GM19455 (cell line): Measurements from ENCODE around the gene HOXC11.

Source experiments
- ATAC-seq: cut with Tn5 transposase; IDR thresholded peaks from one replicate; pipeline ENCODE4 v1.9.1; 2021; ENCODE audit not compliant: unreplicated experiment

Gene HOXC11

DNA sequence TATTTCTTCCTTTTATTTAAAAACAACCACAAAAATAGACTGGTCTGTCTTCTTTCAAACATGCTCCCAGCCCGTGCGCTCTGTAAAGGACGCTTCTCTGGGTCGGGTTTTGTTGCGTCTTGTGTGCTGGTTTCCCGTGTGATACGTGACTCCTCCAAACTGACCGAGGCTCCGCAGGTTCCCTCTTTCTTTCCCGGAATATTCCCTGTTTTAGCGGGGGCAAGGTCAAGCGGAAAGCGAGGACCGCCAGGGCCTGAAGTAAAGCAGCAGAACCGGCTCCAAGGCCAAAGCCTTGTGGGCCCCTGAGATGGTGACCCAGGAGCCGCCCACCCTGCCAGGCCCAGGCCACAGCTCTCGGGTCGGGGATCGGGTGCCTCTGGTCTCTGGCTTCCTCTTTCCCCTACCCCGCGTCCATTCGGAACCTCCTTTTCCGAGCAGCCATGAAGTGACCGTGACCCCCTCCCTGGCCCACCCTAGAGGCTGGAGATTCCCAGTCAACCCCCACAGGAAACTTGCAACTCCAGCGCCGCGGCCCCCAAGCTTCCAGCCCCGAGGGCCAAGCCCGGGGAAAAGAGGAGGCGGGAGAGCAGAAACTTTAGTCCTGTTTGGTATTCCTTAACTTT is 11.1 kb downstream of the HOXC11 start:
- ATAC-seq, result no peak

DNA sequence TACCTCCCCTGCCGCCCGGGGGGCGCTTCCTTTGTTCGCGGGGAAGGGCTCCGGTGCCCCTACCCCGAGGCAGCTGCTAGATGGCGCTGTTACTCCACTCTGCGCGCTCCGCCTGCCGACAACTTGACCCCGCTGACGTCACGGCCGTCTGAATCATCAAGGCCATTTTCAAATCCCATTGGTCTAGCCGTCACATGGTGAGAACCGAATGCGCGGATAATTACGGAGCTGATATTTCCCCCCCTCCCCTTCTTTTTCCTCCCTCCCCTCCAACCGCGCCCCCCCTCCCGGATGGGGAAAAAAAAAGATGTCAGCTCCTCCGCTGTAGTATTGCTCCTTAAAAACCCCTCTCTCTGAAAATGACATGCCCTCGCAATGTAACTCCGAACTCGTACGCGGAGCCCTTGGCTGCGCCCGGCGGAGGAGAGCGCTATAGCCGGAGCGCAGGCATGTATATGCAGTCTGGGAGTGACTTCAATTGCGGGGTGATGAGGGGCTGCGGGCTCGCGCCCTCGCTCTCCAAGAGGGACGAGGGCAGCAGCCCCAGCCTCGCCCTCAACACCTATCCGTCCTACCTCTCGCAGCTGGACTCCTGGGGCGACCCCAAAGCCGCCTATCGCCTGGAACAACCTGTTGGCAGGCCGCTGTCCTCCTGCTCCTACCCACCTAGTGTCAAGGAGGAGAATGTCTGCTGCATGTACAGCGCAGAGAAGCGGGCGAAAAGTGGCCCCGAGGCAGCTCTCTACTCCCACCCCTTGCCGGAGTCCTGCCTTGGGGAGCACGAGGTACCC is 12.2 kb downstream of the HOXC11 start, which contains the start of gene HOXC10:
Gene HOXC10, plus strand, starts transcription at position 246 of the 791 bp plus-strand sequence. Its CDS starts 114 bp downstream, at position 360.
- ATAC-seq, result no peak

DNA sequence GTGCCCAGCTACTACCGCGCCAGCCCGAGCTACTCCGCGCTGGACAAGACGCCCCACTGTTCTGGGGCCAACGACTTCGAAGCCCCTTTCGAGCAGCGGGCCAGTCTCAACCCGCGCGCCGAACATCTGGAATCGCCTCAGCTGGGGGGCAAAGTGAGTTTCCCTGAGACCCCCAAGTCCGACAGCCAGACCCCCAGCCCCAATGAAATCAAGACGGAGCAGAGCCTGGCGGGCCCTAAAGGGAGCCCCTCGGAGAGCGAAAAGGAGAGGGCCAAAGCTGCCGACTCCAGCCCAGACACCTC is 12.7 kb downstream of the HOXC11 start:
- ATAC-seq, result no peak

DNA sequence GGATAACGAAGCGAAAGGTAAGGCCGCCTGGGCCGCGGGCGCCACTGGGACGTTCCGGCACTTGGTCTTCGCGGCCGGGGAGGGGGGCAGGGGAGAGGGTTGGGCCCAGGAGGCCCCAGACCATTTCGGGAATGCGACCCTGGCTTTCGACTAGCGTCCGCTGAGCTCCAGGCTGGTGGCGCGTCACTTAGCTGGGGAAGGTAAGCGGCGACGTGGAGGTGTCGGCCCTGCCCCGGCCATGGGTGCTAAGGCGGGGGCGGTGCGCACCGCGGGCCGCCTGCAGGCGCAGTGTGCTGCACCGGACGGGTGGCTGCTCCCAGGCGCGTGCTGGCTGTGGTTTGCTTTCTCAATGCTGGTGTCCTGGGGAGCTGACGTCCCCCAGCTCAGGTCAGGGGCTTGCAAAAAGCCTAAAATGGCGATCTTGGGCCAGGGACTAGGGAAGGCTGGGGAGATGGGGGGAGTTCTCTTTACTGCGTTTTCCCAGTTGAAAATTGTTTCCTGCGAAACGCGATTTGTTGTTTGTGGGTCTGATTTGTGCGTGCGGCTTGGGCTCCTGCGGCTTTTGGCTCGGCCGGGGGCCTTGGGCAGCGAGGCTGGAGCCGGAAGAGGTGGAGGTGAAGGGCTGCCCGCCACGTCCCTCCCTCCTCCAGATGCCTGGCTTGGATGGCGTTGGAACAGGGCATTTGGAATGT is 13.2 kb downstream of the HOXC11 start:
- no peak for ATAC-seq

DNA sequence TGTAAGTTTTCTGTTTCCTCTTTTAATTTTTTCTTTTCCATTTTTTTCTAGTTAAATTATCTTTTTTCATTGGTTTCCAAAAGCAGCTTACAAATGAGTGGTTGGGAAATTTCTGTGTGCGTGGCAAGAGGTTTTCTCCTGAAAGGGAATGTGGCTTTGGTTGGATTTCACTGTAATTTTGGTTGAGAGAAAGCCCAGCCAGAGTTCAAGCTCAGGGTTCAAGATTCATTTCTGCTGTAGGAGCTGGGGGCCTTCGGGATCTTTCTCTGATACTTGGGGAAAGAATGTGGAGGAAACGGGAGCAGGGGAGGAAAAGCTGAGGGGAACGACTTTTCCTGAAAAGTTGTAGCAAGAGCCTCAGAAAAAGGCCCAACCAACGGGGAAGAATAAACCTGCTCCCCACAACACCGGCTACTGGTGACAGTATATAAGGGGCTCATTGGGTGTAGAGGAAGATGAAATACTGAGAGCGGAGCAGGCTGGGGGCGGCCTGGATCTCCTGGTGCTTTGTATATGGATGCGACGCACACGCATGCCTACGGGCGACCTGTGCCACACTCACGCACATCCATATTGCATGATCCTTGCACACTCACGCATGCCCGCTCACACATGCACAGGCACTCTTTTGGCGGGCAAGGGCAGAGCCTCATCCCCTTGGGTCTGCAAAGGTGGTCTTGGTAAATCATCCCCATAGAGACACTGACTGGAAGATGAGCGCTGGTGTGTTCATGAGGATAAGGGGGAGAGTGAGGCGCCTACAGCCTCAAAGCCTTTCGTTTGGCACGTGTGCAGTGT is 14.0 kb downstream of the HOXC11 start:
- no peak for ATAC-seq

DNA sequence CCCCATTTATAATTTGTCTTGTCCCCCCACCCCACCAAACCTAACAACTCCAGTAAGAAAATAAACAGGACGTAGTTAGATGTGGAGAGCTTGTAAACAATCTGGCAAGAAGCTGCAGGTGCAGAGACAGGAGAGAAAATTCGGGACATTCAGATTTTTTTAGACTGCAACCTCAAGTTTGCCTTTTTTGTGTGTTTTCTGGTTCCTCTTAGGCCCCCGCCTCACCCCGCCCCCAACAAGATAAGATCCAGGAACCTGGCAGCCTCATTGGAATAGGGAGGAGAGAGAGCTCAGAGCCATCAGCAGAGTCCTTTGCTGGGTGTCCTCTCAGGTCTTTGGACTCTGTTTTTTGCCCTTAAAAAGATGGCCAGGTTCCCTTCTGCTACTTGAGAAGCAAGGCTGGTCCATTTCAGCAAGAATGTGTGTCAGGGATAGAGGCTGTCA is 14.9 kb downstream of the HOXC11 start:
- no peak for ATAC-seq

DNA sequence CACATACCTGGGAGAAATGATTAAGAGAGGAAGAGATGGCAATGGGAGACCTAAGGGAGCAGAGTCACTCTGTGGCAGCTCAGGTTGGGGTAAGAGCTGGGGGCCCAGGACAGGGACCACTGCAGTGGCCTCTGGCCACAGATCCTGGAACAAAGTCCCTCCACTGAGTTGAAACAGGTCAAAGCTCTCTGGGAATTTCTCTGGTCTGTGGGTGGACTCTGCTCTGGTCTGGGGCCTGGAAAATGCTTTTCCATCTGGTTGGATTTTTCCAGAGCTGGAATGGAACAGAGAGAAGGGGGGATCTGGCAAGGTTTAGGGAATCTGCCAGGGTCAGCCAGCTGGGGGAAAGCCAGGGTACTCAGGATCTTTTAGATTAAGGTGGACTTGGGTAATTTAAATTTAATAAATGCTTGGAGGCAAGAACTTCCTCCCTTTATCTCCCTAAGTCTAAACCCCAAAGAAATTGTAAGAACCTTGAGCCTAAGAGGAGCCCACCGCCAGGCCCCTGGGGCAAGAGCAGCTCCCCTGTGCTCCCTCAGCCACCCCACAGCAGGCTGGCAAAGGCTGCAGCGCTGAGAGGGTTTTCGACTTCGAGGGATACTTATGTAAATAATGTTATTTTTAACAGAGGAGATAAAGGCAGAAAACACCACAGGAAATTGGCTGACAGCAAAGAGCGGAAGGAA is 15.8 kb downstream of the HOXC11 start:
- ATAC-seq, result no peak

DNA sequence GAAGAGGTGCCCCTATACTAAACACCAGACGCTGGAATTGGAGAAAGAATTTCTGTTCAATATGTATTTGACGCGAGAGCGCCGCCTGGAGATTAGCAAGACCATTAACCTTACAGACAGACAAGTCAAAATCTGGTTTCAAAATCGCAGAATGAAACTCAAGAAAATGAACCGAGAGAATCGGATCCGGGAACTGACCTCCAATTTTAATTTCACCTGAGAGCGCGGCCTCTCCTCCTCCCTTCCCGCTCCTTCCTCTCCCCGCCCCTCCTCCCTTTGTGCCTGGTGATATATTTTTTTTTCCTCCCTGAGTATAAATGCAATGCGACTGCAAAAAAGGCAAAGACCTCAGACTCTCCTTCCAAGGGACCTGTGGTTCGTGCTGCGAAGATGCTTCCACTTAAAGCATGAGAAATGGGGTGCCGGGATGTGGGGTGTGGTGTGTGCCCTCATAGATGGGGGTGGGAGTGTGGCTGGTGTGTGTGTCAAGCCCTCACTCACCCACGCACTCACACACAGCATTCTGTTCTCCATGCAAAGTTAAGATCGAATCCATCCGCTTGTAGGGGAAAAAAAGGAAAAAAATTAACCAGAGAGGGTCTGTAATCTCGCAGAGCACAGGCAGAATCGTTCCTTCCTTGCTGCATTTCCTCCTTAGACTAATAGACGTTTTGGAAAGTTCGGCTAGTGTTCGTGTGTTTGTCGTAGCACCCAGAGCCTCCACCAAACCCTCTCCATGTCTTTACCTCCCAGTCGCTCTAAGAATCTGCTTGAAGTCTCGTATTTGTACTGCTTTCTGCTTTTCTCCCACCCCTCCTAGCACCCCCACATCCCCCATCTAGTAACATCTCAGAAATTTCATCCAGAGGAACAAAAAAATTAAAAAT is 16.5 kb downstream of the HOXC11 start:
- ATAC-seq, result no peak

DNA sequence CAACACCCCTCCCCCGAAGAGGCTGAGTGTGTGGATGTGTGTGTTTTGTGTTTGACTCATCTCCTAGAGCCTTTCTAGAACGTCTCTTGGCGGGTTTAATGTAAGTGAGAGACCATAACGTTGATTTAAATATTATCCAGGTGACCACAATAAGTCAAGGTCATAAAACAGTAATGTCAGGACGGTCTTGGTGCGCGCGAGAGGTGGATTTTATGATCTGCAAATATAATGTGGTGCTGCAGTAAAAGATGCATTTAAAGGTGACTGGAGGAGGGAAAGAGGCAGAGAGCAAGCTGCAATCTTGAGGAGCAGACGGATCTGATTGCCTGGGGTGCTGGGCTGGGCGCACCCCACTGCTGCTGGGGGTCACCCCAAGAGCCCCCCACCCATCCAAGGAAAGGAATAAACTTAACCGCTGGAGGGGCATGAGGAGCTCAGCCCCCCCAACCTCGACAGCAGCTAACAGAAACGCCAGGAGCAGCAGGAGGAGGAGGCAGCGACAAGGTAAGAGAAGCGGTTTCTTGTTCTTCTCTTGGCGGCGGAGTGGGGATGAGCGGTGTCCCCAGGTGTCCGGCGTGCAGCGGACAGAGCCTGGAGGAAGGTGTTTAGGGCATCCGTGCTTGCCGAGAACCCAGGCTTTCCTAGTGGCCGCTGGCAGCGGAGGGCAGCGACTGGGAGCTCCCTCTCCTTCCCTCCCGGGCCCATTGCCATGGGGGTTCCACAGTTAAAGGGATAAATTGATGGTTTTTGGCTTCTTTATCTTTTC is 17.6 kb downstream of the HOXC11 start:
- no peak for ATAC-seq

DNA sequence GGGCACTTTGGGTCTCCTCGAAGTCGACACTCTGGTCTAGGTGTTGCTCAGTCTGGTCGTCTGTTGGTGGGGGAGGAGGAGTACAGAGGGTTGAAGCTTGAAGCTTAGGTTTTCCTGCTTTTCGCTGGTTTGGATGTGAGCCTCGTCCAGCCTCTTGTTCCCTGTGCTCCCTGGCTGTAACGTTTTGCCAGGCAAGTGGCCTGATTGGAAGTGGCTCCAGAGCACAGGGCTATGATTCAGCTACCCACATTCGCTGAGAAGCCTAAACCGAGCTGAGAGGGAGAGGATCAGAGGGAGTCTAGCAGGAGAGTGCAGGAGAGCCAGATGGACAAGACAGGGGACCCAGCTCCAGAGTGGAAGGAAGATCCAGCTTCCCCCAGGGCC is 18.1 kb downstream of the HOXC11 start:
- ATAC-seq, result no peak

DNA sequence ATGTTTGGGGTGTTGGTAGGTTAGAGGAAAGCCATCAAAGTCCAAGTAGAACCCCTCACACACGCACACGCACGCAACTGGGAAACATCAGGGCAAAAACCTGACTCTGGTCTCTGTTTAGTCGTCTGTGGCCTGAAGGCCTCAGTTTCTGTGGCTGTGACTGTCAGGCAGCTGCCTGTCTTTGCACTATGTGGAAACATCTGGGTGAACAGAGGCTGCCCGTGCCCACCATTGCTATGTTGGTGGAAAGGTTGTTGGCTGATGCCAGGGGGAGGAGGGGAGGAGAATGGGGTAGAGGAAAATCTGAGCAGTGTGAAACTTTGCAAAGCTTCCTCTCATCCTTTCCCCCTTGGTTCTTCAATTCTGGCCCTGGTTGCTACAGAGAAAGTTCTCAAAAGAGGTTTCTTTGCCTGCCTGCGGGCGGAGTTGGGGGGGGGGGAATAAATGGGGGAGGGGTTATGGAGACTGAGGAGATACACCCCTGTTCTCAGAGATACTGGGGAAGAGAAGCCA is 19.5 kb downstream of the HOXC11 start:
- no peak for ATAC-seq

DNA sequence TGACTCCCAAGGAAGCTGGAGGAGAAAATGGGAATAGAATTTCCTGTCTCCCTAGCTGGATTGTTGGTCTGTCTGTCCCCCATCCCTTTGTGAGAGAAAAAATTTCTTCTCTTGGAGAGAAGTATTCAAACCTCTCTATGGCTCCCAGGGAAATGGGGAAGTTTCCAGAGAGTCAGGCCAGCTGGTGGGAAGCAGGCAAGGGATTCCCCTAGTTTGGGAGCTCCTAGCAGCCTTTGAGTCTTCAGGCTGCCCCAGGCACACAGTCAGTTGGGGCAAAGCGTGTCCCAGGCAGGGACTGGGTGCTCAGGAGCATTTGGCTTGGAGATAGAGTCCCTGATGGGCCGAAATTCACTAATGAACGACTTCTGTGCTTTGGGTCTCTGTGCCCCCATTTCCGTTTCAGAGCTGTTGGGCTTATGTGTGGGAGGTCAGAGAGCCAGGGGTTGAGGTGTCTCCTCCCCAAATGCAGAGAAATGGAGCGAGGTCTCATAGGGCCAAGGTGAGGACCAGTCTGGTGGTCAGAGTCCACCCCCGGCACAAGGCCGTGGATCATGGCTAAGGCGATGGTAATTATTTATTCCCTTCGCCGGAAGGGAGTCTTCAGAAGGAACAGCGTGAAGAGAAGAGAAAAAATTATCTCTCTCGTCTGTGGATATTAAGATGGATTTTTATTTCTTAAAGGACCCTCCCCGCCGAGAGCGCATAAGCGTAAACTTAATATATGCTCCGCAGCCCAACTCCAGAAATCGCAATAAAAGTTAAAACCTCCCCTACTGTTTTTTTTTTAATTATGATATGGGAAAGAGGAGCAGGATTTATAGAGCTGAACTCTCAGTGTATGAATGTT is 20.5 kb downstream of the HOXC11 start:
- ATAC-seq, result no peak

DNA sequence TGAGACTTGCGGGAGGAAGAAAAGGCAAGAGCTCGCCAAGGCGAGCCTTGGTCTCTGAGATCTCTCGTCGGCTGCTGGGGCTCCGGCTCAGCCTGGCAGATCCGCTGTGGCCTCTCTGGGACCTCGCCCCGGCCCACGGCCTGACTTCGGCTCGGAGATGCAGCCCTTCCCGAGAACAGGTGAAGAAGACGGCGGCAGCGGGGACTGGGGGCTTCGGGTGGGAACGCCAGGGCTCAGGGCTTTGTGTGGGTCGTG is 21.0 kb downstream of the HOXC11 start:
- ATAC-seq, result no peak

DNA sequence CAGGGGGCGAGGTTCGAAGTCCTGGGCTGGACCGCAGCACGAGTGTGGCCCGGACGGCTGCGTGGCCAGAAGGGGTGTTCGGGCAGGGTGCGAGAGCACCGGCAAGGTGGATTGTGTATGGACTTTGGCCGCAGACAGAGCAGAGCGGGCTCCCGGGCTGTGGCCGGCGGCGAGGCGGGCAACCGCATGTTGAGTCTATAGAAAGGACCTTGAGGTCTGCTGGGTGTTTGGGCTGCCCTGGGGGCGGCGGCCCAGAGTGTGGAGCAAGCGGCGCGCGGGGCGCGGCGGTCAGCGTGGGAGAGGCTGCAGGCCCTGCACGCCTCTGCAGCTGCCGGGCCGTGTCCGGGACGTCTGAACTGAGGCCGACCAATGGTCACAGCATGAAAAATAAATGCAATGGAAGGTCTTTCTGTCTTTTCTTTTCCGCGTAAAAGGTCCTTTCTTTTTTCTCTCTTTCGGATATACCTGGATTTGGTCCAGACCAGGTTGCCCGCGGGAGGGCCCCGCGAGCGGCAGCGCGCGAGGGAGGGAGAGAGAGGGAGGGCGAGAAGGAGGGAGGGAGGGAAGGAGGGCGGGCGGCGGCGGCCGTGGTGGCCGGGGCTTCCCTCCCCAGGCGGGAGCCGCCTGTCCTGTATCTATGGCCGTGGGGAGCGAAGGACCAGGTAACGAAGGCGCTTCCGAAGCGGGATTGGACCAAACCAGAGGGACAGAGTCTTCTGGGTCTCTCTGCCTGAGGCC is 21.5 kb downstream of the HOXC11 start:
- no peak for ATAC-seq

DNA sequence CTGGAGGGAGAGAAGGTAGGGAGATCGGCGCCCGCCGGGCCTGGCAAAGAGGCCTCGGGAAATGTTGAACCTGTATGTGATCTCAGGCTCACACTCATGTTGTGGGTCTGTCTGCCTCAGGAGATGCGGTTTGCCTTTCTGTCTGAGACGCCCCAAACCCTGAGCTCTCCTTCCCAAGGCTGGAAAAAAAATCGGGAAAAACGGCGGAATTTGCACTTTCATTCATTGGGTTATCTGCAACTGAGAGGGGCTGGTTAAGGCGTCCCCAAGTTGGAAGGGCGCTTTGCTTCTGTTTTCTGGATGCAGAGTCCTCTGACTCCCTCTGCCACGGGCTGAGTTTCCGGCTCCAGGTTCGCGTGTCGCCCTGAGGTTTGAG is 22.1 kb downstream of the HOXC11 start:
- no peak for ATAC-seq

DNA sequence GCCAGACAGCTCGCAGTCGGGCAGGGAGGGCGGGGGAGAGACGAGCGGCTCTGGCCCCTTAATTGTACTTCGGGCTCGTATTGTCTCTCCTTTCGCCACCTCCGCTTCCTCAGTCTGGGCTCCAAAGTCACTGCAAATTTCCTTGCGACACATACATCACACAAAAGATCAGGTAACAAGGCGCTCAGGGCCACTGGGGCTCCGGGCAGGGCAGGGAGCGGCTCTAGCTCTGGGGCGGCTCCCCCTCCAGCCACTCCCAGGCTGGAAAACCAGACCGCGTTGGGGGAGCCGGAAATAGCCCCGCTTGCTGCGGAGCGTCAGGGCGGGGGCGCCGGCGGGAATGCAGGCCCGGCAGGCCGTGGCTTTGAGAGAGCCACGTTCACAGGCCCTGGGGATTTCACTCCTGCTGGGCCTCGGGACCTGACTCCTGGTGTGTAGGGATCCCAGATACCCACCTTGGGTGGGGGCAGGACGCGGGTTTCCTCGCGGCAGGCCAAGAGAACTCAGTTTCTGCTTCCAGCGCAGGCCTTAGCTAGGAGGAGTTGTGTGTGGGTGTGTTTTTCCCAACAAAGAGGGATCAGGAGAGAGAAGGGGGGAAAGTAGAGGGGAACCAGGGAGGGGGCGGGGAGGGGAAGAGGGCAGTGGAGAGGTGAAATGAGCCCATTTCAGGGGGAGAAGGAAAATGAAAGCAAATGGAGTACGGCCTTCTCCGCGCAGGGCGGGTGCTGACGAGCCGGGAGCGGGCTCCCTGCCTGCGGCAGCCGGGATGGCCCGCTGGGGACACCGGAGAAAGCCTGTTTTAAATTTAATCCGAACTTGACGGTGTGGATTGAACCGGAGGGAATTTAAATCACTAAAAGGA is 22.7 kb downstream of the HOXC11 start:
- no peak for ATAC-seq
